Adrenal gland (tissue), 12 donors: ENCODE data around the gene PHLDB1. TPM values are rescaled to one million over a fixed set of nuclear protein-coding genes. Genes with fewer than 3 reads are reported as not detected.

ENCODE experiments used
- DNase-seq, 7 donors: peaks; one replicate each; pipeline ENCODE4 v3.0.0-alpha.2; 2019 to 2020
- H3K27ac ChIP-seq, 5 donors: fragments of 200-600 bp; sonication (generic) in 4 of 5; 1 replicate in 3 of 5; 2 replicates in 2 of 5; pipeline versions ENCODE4 v1.5.1 to v1.8.0; 2016 to 2020; ENCODE audit warnings: mild to moderate bottlenecking in 1 of 5
- H3K27me3 ChIP-seq: fragments of 200-600 bp; 2 replicates; pipeline ENCODE4 v1.8.0; 2021
- H3K36me3 ChIP-seq, 2 donors: fragments of 200-600 bp; replicated peaks in 1 of 2; 1 replicate in 1 of 2; 2 replicates in 1 of 2; pipeline versions ENCODE4 v1.5.1 to v1.8.0; 2018 to 2022
- H3K4me1 ChIP-seq, 2 donors: fragments of 200-600 bp; replicated peaks in 1 of 2; 1 replicate in 1 of 2; 2 replicates in 1 of 2; pipeline versions ENCODE4 v1.5.1 to v1.8.0; 2018 to 2021
- H3K4me3 ChIP-seq, 4 donors: fragments of 200-600 bp; sonication (generic) in 3 of 4; one replicate each; pipeline ENCODE4 v1.5.1; 2016 to 2018
- H3K9me3 ChIP-seq, 3 donors: fragments of 200-600 bp; sonication (generic) in 1 of 3; replicated peaks in 1 of 3; 1 replicate in 2 of 3; 2 replicates in 1 of 3; pipeline versions ENCODE4 v1.5.1 to v1.8.0; 2016 to 2021
- CTCF ChIP-seq, 6 experiments: fragments of 450-650 bp in 4 of 6; fragments of 200-600 bp in 2 of 6; sonication (generic) in 1 of 6; IDR thresholded peaks; 1 replicate in 5 of 6; 2 replicates in 1 of 6; pipeline versions ENCODE4 v1.5.1 to v1.8.0; 2016 to 2021; ENCODE audit warnings: antibody characterized with exemption in 6 of 6, mild to moderate bottlenecking in 2 of 6, moderate library complexity in 1 of 6
- POLR2A ChIP-seq, 2 donors: fragments of 450-650 bp; IDR thresholded peaks; one replicate each; pipeline ENCODE4 v1.6.1; 2017; ENCODE audit warnings: antibody characterized with exemption in 2 of 2, mild to moderate bottlenecking in 2 of 2, moderate library complexity in 1 of 2
- WGBS, 4 donors: extraction: QIAGEN DNeasy Blood & Tissue Kit in 2 of 4; methylation state at CpG; one replicate each; pipeline versions ENCODE4 v1.1.5 to v1.1.7; 2013 to 2017; 5-methylcytosine and 5-hydroxymethylcytosine counted together
- intact Hi-C, 2 donors: fragments of 100-400 bp; cut with DNase I; formaldehyde crosslinking; loops; one replicate each; pipeline versions ENCODE4 v1.14.1 to v1.15.0; 2022 to 2023
- polyA plus RNA-seq, 3 donors: library from polyadenylated mRNA; stranded (reverse); fragments of 200-250 nt in 2 of 3; fragments of 350-450 nt in 1 of 3; fragmentation: Illumina TruSeq in 1 of 3; extraction: RNeasy Lipid Tissue Mini Kit (QIAGEN cat#74804) in 1 of 3; gene quantifications; one replicate each; pipeline ENCODE4 v1.2.3, GENCODE V29; 2013 to 2014
- total RNA-seq, 9 donors: library from RNA; depleted of rRNA in 4 of 9; stranded (reverse); fragments of >200 nt in 4 of 9; fragments of 120-200 nt in 1 of 9; fragmentation: NEBNext Ultra II Directional in 1 of 9; extraction: Animal tissue kit (Norgen Biotek cat#: 25700) in 1 of 9; gene quantifications; one replicate each; pipeline versions ENCODE4 v1.1.0 to v1.2.4, GENCODE V29; 2013 to 2023
- donor health status: healthy with polysubstance abuse.
- donor health status: Bipolar disorder and iron deficiency.
- donor health status: DM: yes; HTN: yes; CAD: no.
- donor health status: DM: no; HTN: no; CAD: no.
- donor health status: DM: no; HTN: no; CAD: no.
- donor health status: DM: yes; HTN: yes; CAD: no.

PHLDB1 gene
- total and polyA plus RNA-seq, 12 donors, result 20.7 to 207 (median 80.2) TPM

GRCh38 chr11:118663381-118663780, 56.0 kb downstream of the PHLDB1 start:
- no peak for DNase-seq
- Histone ChIP-seq H3K4me3 (no peak overlapping the region), H3K4me1 (peaks cover 0 to 4% of the 10 kb centered on the region in 2 donors), H3K36me3 (no peaks in the 10 kb centered on the region), H3K9me3 (no peaks in the 10 kb centered on the region), H3K27me3 (no peaks in the 10 kb centered on the region), H3K27ac (no peak overlapping the region)
- intact Hi-C loops, result no loop called here
- 86 to 94% (median 93%) methylated on average over 4 of the region's 4 CpGs for WGBS, 4 donors
- no peak for TF ChIP-seq POLR2A (IDR thresholded peaks at IDR 0.05)
- no peak for TF ChIP-seq CTCF (IDR thresholded peaks at IDR 0.05)

DNA sequence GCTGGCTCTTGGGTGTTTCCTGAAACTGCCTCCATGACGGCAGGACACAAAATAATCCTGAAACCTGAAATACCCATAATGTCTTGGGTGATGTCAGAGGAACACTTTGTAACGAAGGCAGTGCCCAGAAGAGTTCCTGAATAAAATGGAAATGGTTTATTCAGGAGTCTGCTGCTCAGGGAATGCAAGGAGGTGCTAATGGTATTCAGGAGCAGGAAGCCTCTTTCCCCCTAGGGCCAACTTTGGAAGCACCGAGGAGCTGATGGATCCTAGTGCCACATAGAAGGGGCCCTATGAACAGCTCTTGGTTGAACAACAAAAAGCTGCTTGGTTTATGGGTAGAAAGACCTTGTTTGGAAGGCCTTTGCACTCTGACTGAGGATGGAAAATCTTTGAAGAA, 56.5 kb downstream of the PHLDB1 start:
- TF ChIP-seq POLR2A (IDR thresholded peaks at IDR 0.05), result no peak
- intact Hi-C loops, result no loop called here
- no peaks in the 10 kb centered on the region for H3K36me3 ChIP-seq
- no peaks in the 10 kb centered on the region for H3K27me3 ChIP-seq
- no peaks in the 10 kb centered on the region for H3K9me3 ChIP-seq
- 79 to 94% (median 83%) methylated on average over 3 of the region's 3 CpGs for WGBS, 4 donors
- H3K4me3 ChIP-seq, result no peak overlapping the region
- H3K27ac ChIP-seq, result no peak overlapping the region
- no peak for DNase-seq
- peaks cover 0 to 4% of the 10 kb centered on the region in 2 donors for H3K4me1 ChIP-seq

- Histone ChIP-seq H3K4me1 (no peaks in the 10 kb centered on the region), H3K27ac (no peak overlapping the region), H3K9me3 (no peaks in the 10 kb centered on the region), H3K36me3 (no peaks in the 10 kb centered on the region), H3K4me3 (no peak overlapping the region), H3K27me3 (no peaks in the 10 kb centered on the region)
- intact Hi-C loops, result no loop called here
- 70 to 75% (median 73%) methylated on average over 4 to 5 of the region's 5 CpGs for WGBS, 4 donors
- no peak for TF ChIP-seq CTCF (IDR thresholded peaks at IDR 0.05)
- no peak for TF ChIP-seq POLR2A (IDR thresholded peaks at IDR 0.05)
- no peak for DNase-seq
Measured at GRCh38 chr11:118666371-118666770, 59.0 kb downstream of the PHLDB1 start.

DNA sequence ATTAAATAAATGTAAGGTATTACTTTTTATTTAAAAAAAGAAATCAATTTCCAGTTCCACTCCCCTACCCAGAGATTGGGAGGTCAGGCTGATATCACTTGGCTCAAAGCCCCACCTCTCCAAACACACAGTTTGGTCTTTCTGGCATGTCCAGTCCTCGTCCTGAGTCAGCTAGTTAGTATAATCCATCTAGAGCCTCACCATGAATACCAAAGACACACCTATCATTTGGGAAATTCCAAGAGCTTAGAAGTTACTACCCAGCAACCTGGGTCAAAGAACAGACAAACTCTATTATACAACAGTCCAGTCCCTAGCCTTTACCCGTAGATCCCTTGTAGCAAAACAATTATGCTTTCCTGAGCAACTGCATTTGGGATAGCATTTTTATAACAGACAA, 62.6 kb downstream of the PHLDB1 start:
- Histone ChIP-seq H3K27ac (no peak overlapping the region), H3K4me3 (no peak overlapping the region), H3K36me3 (no peaks in the 10 kb centered on the region), H3K4me1 (no peaks in the 10 kb centered on the region), H3K27me3 (no peaks in the 10 kb centered on the region), H3K9me3 (no peaks in the 10 kb centered on the region)
- WGBS, 4 donors, result 56 to 68% (median 61%) methylated on average over 2 of the region's 2 CpGs
- TF ChIP-seq CTCF (IDR thresholded peaks at IDR 0.05) (no peak), POLR2A (IDR thresholded peaks at IDR 0.05) (no peak)
- intact Hi-C loops, result no loop called here
- no peak for DNase-seq

DNA sequence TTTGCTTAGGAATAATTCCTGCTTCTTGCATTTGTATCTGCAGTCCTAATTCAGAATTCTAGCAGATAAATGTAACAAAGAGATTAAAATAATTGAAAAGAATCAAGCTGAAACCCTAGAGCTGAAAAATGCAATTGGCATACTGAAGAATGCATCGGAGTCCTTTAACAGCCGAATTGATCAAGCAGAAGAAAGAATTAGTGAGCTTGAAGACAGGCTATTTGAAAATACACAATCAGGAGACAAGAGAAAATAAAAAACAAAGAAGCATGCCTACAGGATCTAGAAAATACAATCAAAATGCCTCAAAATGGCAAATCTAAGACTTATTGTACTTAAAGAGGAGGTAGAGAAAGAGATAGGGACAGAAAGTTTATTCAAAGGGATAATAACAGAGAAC, 63.8 kb downstream of the PHLDB1 start:
- WGBS, 4 donors, result 92 to 95% (median 93%) methylated on average over 2 of the region's 2 CpGs
- no peaks in the 10 kb centered on the region for H3K4me1 ChIP-seq
- no peak overlapping the region for H3K4me3 ChIP-seq
- H3K27ac ChIP-seq, result no peak overlapping the region
- no peaks in the 10 kb centered on the region for H3K27me3 ChIP-seq
- no peaks in the 10 kb centered on the region for H3K9me3 ChIP-seq
- no peaks in the 10 kb centered on the region for H3K36me3 ChIP-seq
- no peak for TF ChIP-seq CTCF (IDR thresholded peaks at IDR 0.05)
- TF ChIP-seq POLR2A (IDR thresholded peaks at IDR 0.05), result no peak
- intact Hi-C loops, result no loop called here
- no peak for DNase-seq
